HUES6 (cell line): Measurements from ENCODE around the gene OR12D3.

ENCODE experiments used
- H3K27ac ChIP-seq: 2 replicates; pipeline ENCODE4 v1.7.0; 2013; ENCODE audit warnings: low read depth, mild to moderate bottlenecking, low read length, inconsistent platforms
- H3K27me3 ChIP-seq: 2 replicates; pipeline ENCODE4 v1.6.1; 2013; ENCODE audit warnings: low read length; ENCODE audit not compliant: control insufficient read depth, insufficient read depth
- H3K36me3 ChIP-seq: 2 replicates; pipeline ENCODE4 v1.6.1; 2013; ENCODE audit warnings: low read length; ENCODE audit not compliant: control insufficient read depth, insufficient read depth
- H3K4me1 ChIP-seq: 2 replicates; pipeline ENCODE4 v1.6.1; 2013; ENCODE audit warnings: low read length; ENCODE audit not compliant: control insufficient read depth, insufficient read depth
- H3K4me3 ChIP-seq: 2 replicates; pipeline ENCODE4 v1.5.1; 2013; ENCODE audit warnings: low read depth, low read length
- H3K9ac ChIP-seq: one replicate; pipeline ENCODE4 v1.6.1; 2013; ENCODE audit warnings: mild to moderate bottlenecking, low read length
- H3K9me3 ChIP-seq: 2 replicates; pipeline ENCODE4 v1.6.1; 2013; ENCODE audit warnings: low read depth, low read length; ENCODE audit not compliant: control insufficient read depth, insufficient read depth

Gene OR12D3

DNA sequence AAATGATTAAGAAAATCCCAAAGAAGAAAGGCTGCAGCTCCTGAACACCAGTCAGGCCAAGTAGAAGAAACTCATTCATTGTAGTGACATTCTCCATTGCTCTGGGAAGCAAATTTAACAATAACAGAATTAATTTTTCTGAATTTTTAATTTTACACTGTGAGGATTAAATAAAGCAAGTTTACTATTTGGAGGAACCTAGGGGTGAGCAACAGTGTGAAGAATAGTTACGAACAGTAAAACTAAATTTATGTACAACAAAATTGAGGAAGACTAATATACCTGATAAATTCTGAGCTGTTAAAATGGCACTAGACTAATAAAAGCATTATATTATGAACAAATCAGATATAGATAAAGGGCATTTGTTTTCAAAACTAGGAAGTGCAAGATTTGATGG is at the start of gene OR12D3:
OR12D3 (minus strand) TSS at position 101 of the 400 bp plus-strand sequence; CDS start at position 97, 4 bp downstream.
- no peak within 1 kb of the TSS for H3K9ac ChIP-seq
- H3K9me3 ChIP-seq, result no peaks in the 10 kb centered on the region
- H3K27me3 ChIP-seq, result no peaks in the 10 kb centered on the region
- H3K4me3 ChIP-seq, result no peak within 1 kb of the TSS
- no peaks in the 10 kb centered on the region for H3K4me1 ChIP-seq
- no peaks in the 10 kb centered on the region for H3K36me3 ChIP-seq
- no peak within 1 kb of the TSS for H3K27ac ChIP-seq

DNA sequence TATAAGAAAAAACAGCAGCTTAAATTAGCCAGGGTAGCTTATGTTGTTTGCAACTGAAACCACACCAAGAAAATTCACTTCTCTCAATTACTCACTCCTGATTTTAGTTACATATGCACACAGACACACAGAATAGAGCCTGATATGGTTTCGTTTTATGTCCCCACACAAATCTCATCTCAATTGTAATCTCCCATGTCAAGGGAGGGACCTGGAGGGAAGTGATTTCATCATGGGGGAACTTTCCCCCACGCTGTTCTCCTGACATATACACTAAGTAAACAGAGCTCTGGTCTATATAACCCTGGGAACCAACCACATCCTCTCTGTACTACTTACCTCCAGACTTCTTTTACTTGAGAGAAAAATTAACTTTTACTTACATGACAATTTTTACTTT is 49.5 kb upstream of the OR12D3 start:
- Histone ChIP-seq H3K9me3 (no peaks in the 10 kb centered on the region), H3K36me3 (no peaks in the 10 kb centered on the region), H3K27ac (no peak overlapping the region), H3K4me3 (no peak overlapping the region), H3K27me3 (no peaks in the 10 kb centered on the region), H3K4me1 (no peaks in the 10 kb centered on the region), H3K9ac (no peak overlapping the region)

- Histone ChIP-seq H3K27ac (no peak overlapping the region), H3K36me3 (no peaks in the 10 kb centered on the region), H3K9me3 (no peaks in the 10 kb centered on the region), H3K27me3 (no peaks in the 10 kb centered on the region), H3K4me3 (no peak overlapping the region), H3K4me1 (no peaks in the 10 kb centered on the region), H3K9ac (no peak overlapping the region)
These were observed 49.1 kb upstream of the OR12D3 start for GRCh38 chr6:29424168-29424567.

- H3K9me3 ChIP-seq, result no peaks in the 10 kb centered on the region
- H3K4me3 ChIP-seq, result no peak overlapping the region
- no peaks in the 10 kb centered on the region for H3K4me1 ChIP-seq
- no peaks in the 10 kb centered on the region for H3K27me3 ChIP-seq
- no peak overlapping the region for H3K27ac ChIP-seq
- no peak overlapping the region for H3K9ac ChIP-seq
- H3K36me3 ChIP-seq, result no peaks in the 10 kb centered on the region
These were observed 44.4 kb upstream of the OR12D3 start for GRCh38 chr6:29419516-29419915.

DNA sequence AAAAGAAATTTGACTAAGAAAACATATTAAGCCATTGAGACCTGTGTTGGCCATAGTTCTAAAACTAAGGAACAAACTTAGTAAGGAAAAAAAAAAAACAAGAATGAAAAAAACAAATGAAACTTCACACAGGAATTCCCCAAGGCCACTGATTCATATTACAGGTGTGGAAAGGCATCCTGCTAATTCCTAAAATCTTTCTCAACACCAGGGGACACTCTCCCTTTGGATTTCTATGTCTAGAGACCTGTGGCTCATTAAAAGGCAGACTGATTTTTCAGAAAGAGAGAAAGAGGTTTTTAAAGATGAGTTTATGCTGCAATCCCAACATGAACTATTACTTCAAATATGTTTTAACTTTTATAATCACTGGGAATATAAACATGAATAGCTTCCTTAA is 39.5 kb upstream of the OR12D3 start, which contains the start of gene OR12D1:
OR12D1 (plus strand) TSS at position 341 of the 400 bp plus-strand sequence.
- H3K4me3 ChIP-seq, result no peak within 1 kb of the TSS
- no peaks in the 10 kb centered on the region for H3K27me3 ChIP-seq
- no peaks in the 10 kb centered on the region for H3K4me1 ChIP-seq
- no peaks in the 10 kb centered on the region for H3K9me3 ChIP-seq
- H3K9ac ChIP-seq, result no peak within 1 kb of the TSS
- no peak within 1 kb of the TSS for H3K27ac ChIP-seq
- H3K36me3 ChIP-seq, result no peaks in the 10 kb centered on the region

DNA sequence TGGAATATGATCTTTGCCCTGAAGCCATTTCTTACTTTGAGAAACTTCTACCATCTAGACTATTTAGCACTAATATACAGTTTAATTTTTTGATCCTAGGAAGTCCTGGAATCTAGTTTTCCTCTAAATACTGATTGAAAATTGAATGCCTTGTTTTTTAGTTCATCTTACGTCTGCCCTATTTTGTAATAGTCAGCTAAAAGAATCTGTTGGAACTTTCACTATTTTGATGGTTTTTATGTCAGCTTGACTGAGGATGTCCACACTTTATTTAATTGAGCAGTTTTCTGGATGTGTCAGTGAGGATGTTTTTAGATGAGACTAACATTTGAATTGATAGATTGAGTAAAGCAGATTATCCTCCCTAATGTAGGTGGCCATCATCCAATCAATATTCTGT is 28.7 kb upstream of the OR12D3 start:
- no peak overlapping the region for H3K4me3 ChIP-seq
- no peaks in the 10 kb centered on the region for H3K4me1 ChIP-seq
- no peak overlapping the region for H3K9ac ChIP-seq
- H3K36me3 ChIP-seq, result no peaks in the 10 kb centered on the region
- H3K27me3 ChIP-seq, result no peaks in the 10 kb centered on the region
- H3K27ac ChIP-seq, result no peak overlapping the region
- no peaks in the 10 kb centered on the region for H3K9me3 ChIP-seq

DNA sequence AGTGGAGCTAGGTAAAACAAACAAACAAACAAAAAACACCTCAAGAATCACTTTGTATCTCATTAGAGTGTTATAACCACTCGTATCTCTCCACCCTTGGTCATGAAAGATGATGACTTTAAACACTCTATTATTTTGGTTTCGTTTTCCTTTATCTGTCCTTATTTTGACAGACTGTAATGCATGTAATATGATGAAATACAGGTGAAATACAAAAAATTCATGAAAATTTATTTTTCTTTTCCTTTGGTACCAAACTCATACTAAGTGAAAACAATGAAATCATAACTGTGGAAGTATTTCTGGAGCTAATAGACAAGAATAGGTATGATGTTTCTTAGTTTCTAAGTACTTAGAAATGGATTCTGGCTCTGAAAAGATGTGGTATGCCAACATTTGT is 24.4 kb upstream of the OR12D3 start:
- H3K27me3 ChIP-seq, result no peaks in the 10 kb centered on the region
- H3K36me3 ChIP-seq, result no peaks in the 10 kb centered on the region
- H3K27ac ChIP-seq, result no peak overlapping the region
- no peak overlapping the region for H3K4me3 ChIP-seq
- no peak overlapping the region for H3K9ac ChIP-seq
- H3K9me3 ChIP-seq, result no peaks in the 10 kb centered on the region
- H3K4me1 ChIP-seq, result no peaks in the 10 kb centered on the region

DNA sequence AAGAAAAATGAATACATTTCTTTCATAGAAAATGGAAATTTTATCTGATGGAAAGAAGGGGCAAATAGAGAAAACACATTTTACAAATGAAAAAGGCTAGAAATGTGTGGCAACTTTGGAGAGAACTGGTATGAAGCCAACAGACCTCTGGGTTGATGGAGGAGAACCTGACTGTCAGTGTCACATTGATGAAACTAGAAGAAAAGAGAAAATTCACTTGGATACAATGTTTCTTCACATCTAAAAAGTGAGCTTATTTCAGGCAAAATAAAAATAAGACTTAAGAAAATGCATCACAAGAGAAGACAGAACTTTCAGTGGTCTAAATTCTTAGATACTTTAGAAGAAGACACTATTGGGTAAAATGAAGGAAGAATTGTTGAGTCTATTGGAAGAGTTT is 20.2 kb upstream of the OR12D3 start, which contains the start of gene OR12D2:
OR12D2 (plus strand) TSS at position 301 of the 400 bp plus-strand sequence. CDS start 1,069 bp downstream, outside the sequence.
- Histone ChIP-seq H3K4me3 (no peak within 1 kb of the TSS), H3K27ac (no peak within 1 kb of the TSS), H3K27me3 (no peaks in the 10 kb centered on the region), H3K36me3 (no peaks in the 10 kb centered on the region), H3K4me1 (no peaks in the 10 kb centered on the region), H3K9me3 (no peaks in the 10 kb centered on the region), H3K9ac (no peak within 1 kb of the TSS)

GRCh38 chr6:29388533-29388932 is 13.4 kb upstream of the OR12D3 start:
- Histone ChIP-seq H3K9ac (no peak overlapping the region), H3K4me1 (no peaks in the 10 kb centered on the region), H3K36me3 (no peaks in the 10 kb centered on the region), H3K4me3 (no peak overlapping the region), H3K27me3 (no peaks in the 10 kb centered on the region), H3K9me3 (no peaks in the 10 kb centered on the region), H3K27ac (no peak overlapping the region)

- Histone ChIP-seq H3K9me3 (no peaks in the 10 kb centered on the region), H3K4me1 (no peaks in the 10 kb centered on the region), H3K27me3 (no peaks in the 10 kb centered on the region), H3K27ac (no peak overlapping the region), H3K4me3 (no peak overlapping the region), H3K36me3 (no peaks in the 10 kb centered on the region), H3K9ac (no peak overlapping the region)
These were observed 912 bp upstream of the OR12D3 start for GRCh38 chr6:29376003-29376402.

- Histone ChIP-seq H3K27me3 (no peaks in the 10 kb centered on the region), H3K4me1 (no peaks in the 10 kb centered on the region), H3K4me3 (no peak within 1 kb of the TSS), H3K9me3 (no peaks in the 10 kb centered on the region), H3K36me3 (no peaks in the 10 kb centered on the region), H3K9ac (no peak within 1 kb of the TSS), H3K27ac (no peak within 1 kb of the TSS)
These were observed 6.3 kb downstream of the OR12D3 start, which contains the start of gene OR5V1 for GRCh38 chr6:29368765-29369164. Gene OR5V1, minus strand, starts transcription at chr6:29368865. Its CDS starts 12,670 bp downstream, at chr6:29356195.

- no peaks in the 10 kb centered on the region for H3K36me3 ChIP-seq
- no peaks in the 10 kb centered on the region for H3K4me1 ChIP-seq
- H3K9ac ChIP-seq, result no peak overlapping the region
- H3K27me3 ChIP-seq, result no peaks in the 10 kb centered on the region
- no peak overlapping the region for H3K4me3 ChIP-seq
- no peaks in the 10 kb centered on the region for H3K9me3 ChIP-seq
- H3K27ac ChIP-seq, result no peak overlapping the region
These were observed 19.5 kb downstream of the OR12D3 start for GRCh38 chr6:29355603-29356002.
